GM23338 (cell line): ENCODE measurements around the gene ADRA2B. TPM values are rescaled to one million over a fixed set of nuclear protein-coding genes. Genes with fewer than 3 reads are reported as not detected.

ENCODE experiments used
- ATAC-seq: fragments of 200-7000 bp; cut with Tn5 transposase; 3 replicates; pipeline ENCODE4 v1.9.1; 2020
- DNase-seq: peaks from one replicate; pipeline ENCODE4 v3.0.0-alpha.2; 2015; ENCODE audit warnings: low spot score
- H2AFZ ChIP-seq: fragments of 200-600 bp; sonication (generic); 2 replicates; pipeline ENCODE4 v1.8.0; 2016; ENCODE audit warnings: antibody characterized with exemption, mild to moderate bottlenecking, moderate library complexity
- H3F3A ChIP-seq: fragments of 200-600 bp; sonication (generic); replicated peaks from 2 replicates; pipeline ENCODE4 v1.8.0; 2017; ENCODE audit warnings: antibody characterized with exemption, mixed run types, low read depth
- H3K27ac ChIP-seq: fragments of 200-600 bp; sonication (generic); 2 replicates; pipeline ENCODE4 v1.6.1; 2016; ENCODE audit warnings: low read depth
- H3K27me3 ChIP-seq: fragments of 200-600 bp; sonication (generic); 2 replicates; pipeline ENCODE4 v1.8.0; 2016; ENCODE audit warnings: mild to moderate bottlenecking, mixed run types, moderate library complexity; ENCODE audit not compliant: insufficient read depth
- H3K36me3 ChIP-seq: fragments of 200-600 bp; sonication (generic); 2 replicates; pipeline ENCODE4 v1.8.0; 2016; ENCODE audit warnings: mild to moderate bottlenecking; ENCODE audit not compliant: insufficient read depth
- H3K4me1 ChIP-seq: fragments of 200-600 bp; sonication (generic); 2 replicates; pipeline ENCODE4 v1.8.0; 2016; ENCODE audit warnings: mild to moderate bottlenecking, moderate library complexity; ENCODE audit not compliant: insufficient read depth
- H3K4me2 ChIP-seq: fragments of 200-600 bp; sonication (generic); 2 replicates; pipeline ENCODE4 v1.7.1; 2017; ENCODE audit warnings: mixed run types
- H3K4me3 ChIP-seq: fragments of 200-600 bp; sonication (generic); 2 replicates; pipeline ENCODE4 v1.6.1; 2016; ENCODE audit warnings: mixed run types
- H3K79me2 ChIP-seq: fragments of 200-600 bp; sonication (generic); replicated peaks from 2 replicates; pipeline ENCODE4 v1.8.0; 2017; ENCODE audit warnings: mild to moderate bottlenecking; ENCODE audit not compliant: insufficient read depth
- H3K9me2 ChIP-seq: fragments of 200-600 bp; sonication (generic); 2 replicates; pipeline ENCODE4 v1.8.0; 2017; ENCODE audit not compliant: insufficient read depth
- H4K20me1 ChIP-seq: fragments of 200-600 bp; sonication (generic); replicated peaks from 2 replicates; pipeline ENCODE4 v1.8.0; 2017; ENCODE audit warnings: mild to moderate bottlenecking; ENCODE audit not compliant: insufficient read depth
- H3K27ac Mint-ChIP-seq: 2 replicates; pipeline ENCODE4 v1.8.0; 2020; ENCODE audit warnings: inconsistent platforms, mild to moderate bottlenecking, moderate library complexity, mixed read lengths
- H3K27me3 Mint-ChIP-seq: 3 replicates; pipeline ENCODE4 v1.8.0; 2022; ENCODE audit warnings: low read depth, mild to moderate bottlenecking, moderate library complexity, mixed read lengths, inconsistent platforms; ENCODE audit not compliant: insufficient read depth, poor library complexity
- H3K36me3 Mint-ChIP-seq: 3 replicates; pipeline ENCODE4 v1.8.0; 2021; ENCODE audit warnings: low read depth, mild to moderate bottlenecking, inconsistent platforms, moderate library complexity, mixed read lengths
- H3K4me1 Mint-ChIP-seq: 3 replicates; pipeline ENCODE4 v1.8.0; 2020; ENCODE audit warnings: mild to moderate bottlenecking, inconsistent platforms, mixed read lengths
- H3K4me3 Mint-ChIP-seq: 3 replicates; pipeline ENCODE4 v1.8.0; 2021; ENCODE audit warnings: moderate library complexity, mild to moderate bottlenecking, inconsistent platforms, mixed read lengths
- H3K9me3 Mint-ChIP-seq: 3 replicates; pipeline ENCODE4 v1.8.0; 2020; ENCODE audit warnings: moderate library complexity, mild to moderate bottlenecking, inconsistent platforms, mixed read lengths
- CREB1 ChIP-seq: fragments of 250-450 bp; sonication (Bioruptor Pico); IDR thresholded peaks from 2 replicates; pipeline ENCODE4 v1.5.0; 2020; ENCODE audit warnings: low read depth, mild to moderate bottlenecking, moderate library complexity
- JUNB ChIP-seq: IDR thresholded peaks from one replicate; pipeline ENCODE4 v1.6.1; 2016; ENCODE audit warnings: antibody characterized with exemption; ENCODE audit not compliant: unreplicated experiment
- POLR2AphosphoS5 ChIP-seq: IDR thresholded peaks from 2 replicates; pipeline ENCODE4 v1.6.1; 2016; ENCODE audit warnings: antibody characterized with exemption, low read depth
- ZNF114 ChIP-seq: fragments of 250-450 bp; sonication (Bioruptor Pico); IDR thresholded peaks from 2 replicates; pipeline ENCODE4 v1.5.0; 2020; ENCODE audit warnings: mild to moderate bottlenecking, moderate library complexity
- ZNF462 ChIP-seq: fragments of 250-450 bp; sonication (Bioruptor Pico); IDR thresholded peaks from 2 replicates; pipeline ENCODE4 v1.5.0; 2020; ENCODE audit warnings: mild to moderate bottlenecking, moderate library complexity
- polyA plus RNA-seq: library from polyadenylated mRNA; unstranded; fragments of >200 nt; fragmentation: Nextera tagmentation; extraction: Ambion mirVana; gene quantifications from 2 replicates; pipeline ENCODE4 v1.2.1, GENCODE V29; 2016
- total RNA-seq: library from RNA; depleted of rRNA; stranded (reverse); fragments of >200 nt; shearing (Covaris generic); gene quantifications from 2 replicates; pipeline ENCODE4 v1.2.3, GENCODE V29; 2014
- TF ChIP-seq, protein P1 (sequence below): IDR thresholded peaks from one replicate; pipeline ENCODE4 v1.6.1; 2018; ENCODE audit warnings: antibody characterized with exemption; ENCODE audit not compliant: unreplicated experiment
- TF ChIP-seq, protein P2 (sequence below), 2 experiments: fragments of 200-600 bp in 1 of 2; sonication (generic) in 1 of 2; conservative IDR thresholded peaks; 2 replicates each; pipeline versions ENCODE4 v1.5.1 to v1.6.1; 2016 to 2017; ENCODE audit warnings: antibody characterized with exemption in 2 of 2, low read depth in 2 of 2, mild to moderate bottlenecking in 2 of 2, moderate library complexity in 1 of 2

The ADRA2B gene
- total and polyA plus RNA-seq, 2 experiments from 2014 or later: 1.7 to 5.9 TPM

GRCh38 chr2:96156011-96156820, 39.8 kb upstream of the ADRA2B start:
- Mint-ChIP-seq H3K36me3 (no peaks in the 10 kb centered on the region; the same call in 2 of the 3 replicates), H3K4me3 (no peak overlapping the region), H3K4me1 (peaks cover 31% of the 10 kb centered on the region), H3K27ac (no peak overlapping the region), H3K9me3 (no peaks in the 10 kb centered on the region), H3K27me3 (peaks cover 7% of the 10 kb centered on the region)
- DNase-seq (no peak), ATAC-seq (no peak)
- H3K9me2 ChIP-seq: no peaks in the 10 kb centered on the region
- H3K4me3 ChIP-seq: no peak overlapping the region
- H3K79me2 ChIP-seq: no peaks in the 10 kb centered on the region
- TF ChIP-seq JUNB: no peak
- TF ChIP-seq, protein P1, sequence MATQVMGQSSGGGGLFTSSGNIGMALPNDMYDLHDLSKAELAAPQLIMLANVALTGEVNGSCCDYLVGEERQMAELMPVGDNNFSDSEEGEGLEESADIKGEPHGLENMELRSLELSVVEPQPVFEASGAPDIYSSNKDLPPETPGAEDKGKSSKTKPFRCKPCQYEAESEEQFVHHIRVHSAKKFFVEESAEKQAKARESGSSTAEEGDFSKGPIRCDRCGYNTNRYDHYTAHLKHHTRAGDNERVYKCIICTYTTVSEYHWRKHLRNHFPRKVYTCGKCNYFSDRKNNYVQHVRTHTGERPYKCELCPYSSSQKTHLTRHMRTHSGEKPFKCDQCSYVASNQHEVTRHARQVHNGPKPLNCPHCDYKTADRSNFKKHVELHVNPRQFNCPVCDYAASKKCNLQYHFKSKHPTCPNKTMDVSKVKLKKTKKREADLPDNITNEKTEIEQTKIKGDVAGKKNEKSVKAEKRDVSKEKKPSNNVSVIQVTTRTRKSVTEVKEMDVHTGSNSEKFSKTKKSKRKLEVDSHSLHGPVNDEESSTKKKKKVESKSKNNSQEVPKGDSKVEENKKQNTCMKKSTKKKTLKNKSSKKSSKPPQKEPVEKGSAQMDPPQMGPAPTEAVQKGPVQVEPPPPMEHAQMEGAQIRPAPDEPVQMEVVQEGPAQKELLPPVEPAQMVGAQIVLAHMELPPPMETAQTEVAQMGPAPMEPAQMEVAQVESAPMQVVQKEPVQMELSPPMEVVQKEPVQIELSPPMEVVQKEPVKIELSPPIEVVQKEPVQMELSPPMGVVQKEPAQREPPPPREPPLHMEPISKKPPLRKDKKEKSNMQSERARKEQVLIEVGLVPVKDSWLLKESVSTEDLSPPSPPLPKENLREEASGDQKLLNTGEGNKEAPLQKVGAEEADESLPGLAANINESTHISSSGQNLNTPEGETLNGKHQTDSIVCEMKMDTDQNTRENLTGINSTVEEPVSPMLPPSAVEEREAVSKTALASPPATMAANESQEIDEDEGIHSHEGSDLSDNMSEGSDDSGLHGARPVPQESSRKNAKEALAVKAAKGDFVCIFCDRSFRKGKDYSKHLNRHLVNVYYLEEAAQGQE: no peak
- no peaks in the 10 kb centered on the region for H3F3A ChIP-seq
- H3K4me2 ChIP-seq: no peak overlapping the region
- H4K20me1 ChIP-seq: no peaks in the 10 kb centered on the region
- no peak overlapping the region for H2AFZ ChIP-seq
- H3K36me3 ChIP-seq: no peaks in the 10 kb centered on the region
- peaks cover 8% of the 10 kb centered on the region; the same call in 1 of the 2 replicates for H3K4me1 ChIP-seq
- H3K27me3 ChIP-seq: no peaks in the 10 kb centered on the region
- H3K27ac ChIP-seq: no peak overlapping the region

- peaks cover 11% of the 10 kb centered on the region for H3K27me3 Mint-ChIP-seq
- Histone ChIP-seq H3K36me3 (no peaks in the 10 kb centered on the region), H2AFZ (no peak overlapping the region), H3K9me2 (no peaks in the 10 kb centered on the region), H3K27me3 (no peaks in the 10 kb centered on the region), H4K20me1 (no peaks in the 10 kb centered on the region), H3K4me1 (peaks cover 8% of the 10 kb centered on the region; the same call in 1 of the 2 replicates), H3K79me2 (no peaks in the 10 kb centered on the region), H3K4me2 (no peak overlapping the region), H3K27ac (no peak overlapping the region), H3K4me3 (no peak overlapping the region), H3F3A (no peaks in the 10 kb centered on the region)
- no peaks in the 10 kb centered on the region; the same call in 2 of the 3 replicates for H3K36me3 Mint-ChIP-seq
- no peak overlapping the region for H3K4me3 Mint-ChIP-seq
- ATAC-seq: no peak; the same call in 2 of the 3 replicates
- peaks cover 32% of the 10 kb centered on the region for H3K4me1 Mint-ChIP-seq
- H3K9me3 Mint-ChIP-seq: no peaks in the 10 kb centered on the region
- DNase-seq: no peak
- no peak overlapping the region for H3K27ac Mint-ChIP-seq
- TF ChIP-seq JUNB: no peak
- TF ChIP-seq ZNF462: no peak
- TF ChIP-seq, protein P2, sequence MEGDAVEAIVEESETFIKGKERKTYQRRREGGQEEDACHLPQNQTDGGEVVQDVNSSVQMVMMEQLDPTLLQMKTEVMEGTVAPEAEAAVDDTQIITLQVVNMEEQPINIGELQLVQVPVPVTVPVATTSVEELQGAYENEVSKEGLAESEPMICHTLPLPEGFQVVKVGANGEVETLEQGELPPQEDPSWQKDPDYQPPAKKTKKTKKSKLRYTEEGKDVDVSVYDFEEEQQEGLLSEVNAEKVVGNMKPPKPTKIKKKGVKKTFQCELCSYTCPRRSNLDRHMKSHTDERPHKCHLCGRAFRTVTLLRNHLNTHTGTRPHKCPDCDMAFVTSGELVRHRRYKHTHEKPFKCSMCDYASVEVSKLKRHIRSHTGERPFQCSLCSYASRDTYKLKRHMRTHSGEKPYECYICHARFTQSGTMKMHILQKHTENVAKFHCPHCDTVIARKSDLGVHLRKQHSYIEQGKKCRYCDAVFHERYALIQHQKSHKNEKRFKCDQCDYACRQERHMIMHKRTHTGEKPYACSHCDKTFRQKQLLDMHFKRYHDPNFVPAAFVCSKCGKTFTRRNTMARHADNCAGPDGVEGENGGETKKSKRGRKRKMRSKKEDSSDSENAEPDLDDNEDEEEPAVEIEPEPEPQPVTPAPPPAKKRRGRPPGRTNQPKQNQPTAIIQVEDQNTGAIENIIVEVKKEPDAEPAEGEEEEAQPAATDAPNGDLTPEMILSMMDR (conservative IDR thresholded peaks at IDR 0.05; ENCODE audit: low read depth in 2 of 2): no peak
- no peak for TF ChIP-seq ZNF114 (CRISPR knock-in tag)
- TF ChIP-seq CREB1 (CRISPR knock-in tag): no peak
- no peak for TF ChIP-seq POLR2AphosphoS5
Observed at GRCh38 chr2:96154506-96155380, 38.4 kb upstream of the ADRA2B start.
